Smooth muscle cell (in vitro differentiated cells): ENCODE data around the gene PHAF1. TPM values are rescaled to one million over a fixed set of nuclear protein-coding genes. Genes with fewer than 3 reads are reported as not detected.

Experiments
- DNase-seq: peaks from one replicate; lab custom pipeline; 2025; ENCODE audit not compliant: unreplicated experiment; lab: John Stamatoyannopoulos, UW
- H2AFZ ChIP-seq: fragments of 200-600 bp; sonication (generic); 2 replicates; pipeline ENCODE4 v1.6.0; 2016; ENCODE audit warnings: antibody characterized with exemption, low read depth, mild to moderate bottlenecking
- H3F3A ChIP-seq: fragments of 200-600 bp; sonication (generic); 2 replicates; pipeline ENCODE4 v1.6.0; 2017; ENCODE audit warnings: antibody characterized with exemption, low read depth
- H3K27ac ChIP-seq: fragments of 200-600 bp; sonication (generic); 2 replicates; pipeline ENCODE4 v1.5.1; 2016; ENCODE audit warnings: low read depth, mild to moderate bottlenecking
- H3K27me3 ChIP-seq: fragments of 200-600 bp; sonication (generic); 2 replicates; pipeline ENCODE4 v1.6.1; 2016; ENCODE audit warnings: low read depth, mild to moderate bottlenecking
- H3K36me3 ChIP-seq: fragments of 200-600 bp; sonication (generic); 2 replicates; pipeline ENCODE4 v1.5.1; 2016; ENCODE audit warnings: low read depth
- H3K4me1 ChIP-seq: fragments of 200-600 bp; sonication (generic); 2 replicates; pipeline ENCODE4 v1.5.1; 2016; ENCODE audit warnings: low read depth
- H3K4me2 ChIP-seq: fragments of 200-600 bp; sonication (generic); 2 replicates; pipeline ENCODE4 v1.6.0; 2016; ENCODE audit warnings: mild to moderate bottlenecking
- H3K4me3 ChIP-seq: fragments of 200-600 bp; sonication (generic); 2 replicates; pipeline ENCODE4 v1.5.1; 2016; ENCODE audit warnings: mild to moderate bottlenecking
- H3K79me2 ChIP-seq: fragments of 200-600 bp; sonication (generic); 2 replicates; pipeline ENCODE4 v1.6.0; 2016; ENCODE audit warnings: low read depth, mild to moderate bottlenecking
- H3K9ac ChIP-seq: fragments of 200-600 bp; sonication (generic); 2 replicates; pipeline ENCODE4 v1.6.0; 2016; ENCODE audit warnings: low read depth
- H3K9me3 ChIP-seq: fragments of 200-600 bp; sonication (generic); replicated peaks from 2 replicates; pipeline ENCODE4 v1.5.1; 2016; ENCODE audit warnings: low read depth
- H4K20me1 ChIP-seq: fragments of 200-600 bp; sonication (generic); 2 replicates; pipeline ENCODE4 v1.6.0; 2016; ENCODE audit warnings: low read depth
- WGBS: methylation state at CpG from one replicate; pipeline ENCODE4 v1.1.7; 2016; ENCODE audit warnings: low lambda C conversion rate; 5-methylcytosine and 5-hydroxymethylcytosine counted together
- polyA plus RNA-seq: library from polyadenylated mRNA; unstranded; fragments of >200 nt; fragmentation: Nextera tagmentation; extraction: Ambion mirVana; gene quantifications from 2 replicates; pipeline ENCODE4 v1.2.1, GENCODE V29; 2016
- total RNA-seq: library from RNA; depleted of rRNA; stranded (reverse); fragments of >200 nt; gene quantifications from 2 replicates; pipeline ENCODE4 v1.2.3, GENCODE V29; 2014
- TF ChIP-seq, protein P1 (sequence below): fragments of 200-600 bp; sonication (generic); IDR thresholded peaks from 2 replicates; pipeline ENCODE4 v1.5.1; 2017; ENCODE audit warnings: borderline replicate concordance, mild to moderate bottlenecking, antibody characterized with exemption; ENCODE audit not compliant: insufficient read depth, poor library complexity, severe bottlenecking

The PHAF1 gene
- total and polyA plus RNA-seq, 2 experiments from 2014 or later = 15.5 TPM

GRCh38 chr16:67093098-67093726 is 16.5 kb upstream of the PHAF1 start:
- Histone ChIP-seq H3K27ac (peak overlapping the region; percentile 71), H2AFZ (no peak overlapping the region), H3K36me3 (no peaks in the 10 kb centered on the region), H3F3A (peaks cover 4% of the 10 kb centered on the region), H3K4me2 (no peak overlapping the region), H3K4me1 (peaks cover 11% of the 10 kb centered on the region), H3K9ac (no peak overlapping the region), H3K9me3 (no peaks in the 10 kb centered on the region), H3K27me3 (no peaks in the 10 kb centered on the region), H3K4me3 (no peak overlapping the region), H3K79me2 (peaks cover 12% of the 10 kb centered on the region), H4K20me1 (peaks cover 33% of the 10 kb centered on the region)
- WGBS = 91% methylated on average over 4 of the region's 4 CpGs
- no peak for DNase-seq
- TF ChIP-seq, protein P1, sequence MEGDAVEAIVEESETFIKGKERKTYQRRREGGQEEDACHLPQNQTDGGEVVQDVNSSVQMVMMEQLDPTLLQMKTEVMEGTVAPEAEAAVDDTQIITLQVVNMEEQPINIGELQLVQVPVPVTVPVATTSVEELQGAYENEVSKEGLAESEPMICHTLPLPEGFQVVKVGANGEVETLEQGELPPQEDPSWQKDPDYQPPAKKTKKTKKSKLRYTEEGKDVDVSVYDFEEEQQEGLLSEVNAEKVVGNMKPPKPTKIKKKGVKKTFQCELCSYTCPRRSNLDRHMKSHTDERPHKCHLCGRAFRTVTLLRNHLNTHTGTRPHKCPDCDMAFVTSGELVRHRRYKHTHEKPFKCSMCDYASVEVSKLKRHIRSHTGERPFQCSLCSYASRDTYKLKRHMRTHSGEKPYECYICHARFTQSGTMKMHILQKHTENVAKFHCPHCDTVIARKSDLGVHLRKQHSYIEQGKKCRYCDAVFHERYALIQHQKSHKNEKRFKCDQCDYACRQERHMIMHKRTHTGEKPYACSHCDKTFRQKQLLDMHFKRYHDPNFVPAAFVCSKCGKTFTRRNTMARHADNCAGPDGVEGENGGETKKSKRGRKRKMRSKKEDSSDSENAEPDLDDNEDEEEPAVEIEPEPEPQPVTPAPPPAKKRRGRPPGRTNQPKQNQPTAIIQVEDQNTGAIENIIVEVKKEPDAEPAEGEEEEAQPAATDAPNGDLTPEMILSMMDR = no peak

DNA sequence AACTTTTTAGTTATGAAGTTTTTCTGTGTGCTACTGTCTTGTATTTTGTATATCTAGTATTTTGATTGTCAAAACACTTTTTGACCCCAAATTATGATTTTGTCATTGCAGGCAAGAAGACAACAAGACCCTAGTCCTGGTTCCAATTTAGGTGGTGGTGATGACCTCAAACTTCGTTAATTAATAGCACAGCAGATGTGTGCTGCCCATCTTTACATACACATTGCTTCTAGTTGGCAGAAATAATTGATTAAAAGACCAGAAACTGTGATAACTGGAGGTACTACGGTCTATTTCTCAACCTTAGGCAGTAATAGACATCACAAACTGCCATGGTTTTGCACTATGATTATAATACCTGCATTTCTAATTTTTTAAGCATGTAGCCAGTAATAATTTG is 11.1 kb upstream of the PHAF1 start:
- no peak overlapping the region for H3K4me2 ChIP-seq
- no peaks in the 10 kb centered on the region for H3K36me3 ChIP-seq
- TF ChIP-seq, protein P1 = no peak
- H3F3A ChIP-seq = peaks cover 18% of the 10 kb centered on the region
- WGBS = 97% methylated on average over 2 of the region's 2 CpGs
- no peaks in the 10 kb centered on the region for H3K79me2 ChIP-seq
- H2AFZ ChIP-seq = no peak overlapping the region
- no peaks in the 10 kb centered on the region for H3K27me3 ChIP-seq
- no peak overlapping the region for H3K4me3 ChIP-seq
- no peak overlapping the region for H3K9ac ChIP-seq
- peaks cover 5% of the 10 kb centered on the region for H3K4me1 ChIP-seq
- H3K27ac ChIP-seq = no peak overlapping the region
- H3K9me3 ChIP-seq = no peaks in the 10 kb centered on the region
- peaks cover 16% of the 10 kb centered on the region for H4K20me1 ChIP-seq
- DNase-seq = no peak

DNA sequence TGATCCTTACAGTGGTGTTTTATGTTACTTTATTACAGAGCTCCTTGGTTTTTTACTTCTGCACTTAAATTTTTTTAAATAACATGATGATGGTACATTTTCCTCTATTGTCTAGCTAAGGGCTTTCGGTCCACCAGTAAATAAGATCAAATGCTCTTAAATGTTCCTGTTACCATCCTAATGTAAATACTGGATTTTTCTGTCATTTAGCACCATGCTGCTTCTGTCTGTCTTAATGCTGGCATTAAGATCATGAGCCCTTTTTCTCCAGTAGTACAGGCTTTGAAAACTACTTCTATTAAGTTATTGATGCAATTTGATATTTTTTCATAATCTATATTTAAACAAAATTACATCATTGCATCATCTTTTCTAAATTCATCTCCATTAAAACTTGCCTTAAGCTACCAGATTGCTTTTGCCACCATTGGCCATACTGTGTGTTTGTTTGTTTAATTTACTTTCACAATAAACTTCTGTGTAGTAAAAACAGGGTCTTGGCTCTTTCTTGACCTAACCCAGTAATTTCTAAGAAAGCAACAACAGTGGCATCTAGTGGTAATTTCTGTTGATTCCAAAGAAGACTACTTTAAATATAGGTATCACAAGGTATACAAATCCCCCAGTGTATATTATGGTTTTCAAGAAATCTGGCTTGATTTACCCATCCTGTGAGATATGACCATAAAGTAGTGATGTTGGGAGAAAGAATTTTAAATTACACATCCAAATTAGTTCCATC is 9.0 kb upstream of the PHAF1 start:
- Histone ChIP-seq H3K9ac (no peak overlapping the region), H3K79me2 (no peaks in the 10 kb centered on the region), H3K4me3 (no peak overlapping the region), H3K4me1 (peaks cover 5% of the 10 kb centered on the region), H3K27ac (peak overlapping the region; percentile 81), H4K20me1 (peaks cover 13% of the 10 kb centered on the region), H3K9me3 (no peaks in the 10 kb centered on the region), H3F3A (peaks cover 18% of the 10 kb centered on the region), H3K36me3 (no peaks in the 10 kb centered on the region), H3K4me2 (peak overlapping the region; percentile 56), H3K27me3 (no peaks in the 10 kb centered on the region), H2AFZ (no peak overlapping the region)
- 76% methylated on average over 1 of the region's 1 CpG for WGBS
- TF ChIP-seq, protein P1 = peak; percentile 49
- DNase-seq = no peak
